HG03378 (cell line): ENCODE measurements around the gene IHH.
A peak's percentile ranks its signal among the peaks of the same experiment; 100 is the strongest.

Experiments used
- ATAC-seq: cut with Tn5 transposase; IDR thresholded peaks from one replicate; pipeline ENCODE4 v1.9.1; 2021; ENCODE audit warnings: mild to moderate bottlenecking, moderate library complexity; ENCODE audit not compliant: unreplicated experiment

The IHH gene

GRCh38 chr2:219078126-219078525, 17.4 kb upstream of the IHH start:
- ATAC-seq = no peak

GRCh38 chr2:219076253-219076652, 15.5 kb upstream of the IHH start:
- ATAC-seq = no peak

- ATAC-seq = no peak
Observed at GRCh38 chr2:219073413-219074129, 12.8 kb upstream of the IHH start.

GRCh38 chr2:219072741-219073250, 12.1 kb upstream of the IHH start:
- ATAC-seq = no peak

GRCh38 chr2:219071131-219071816, 10.6 kb upstream of the IHH start:
- no peak for ATAC-seq

GRCh38 chr2:219065484-219065883, 4.8 kb upstream of the IHH start:
- no peak for ATAC-seq

GRCh38 chr2:219062081-219062480, 1.4 kb upstream of the IHH start:
- ATAC-seq = no peak

- no peak for ATAC-seq
Observed at GRCh38 chr2:219059725-219060682, 717 bp downstream of the IHH start.

- no peak for ATAC-seq
Observed at GRCh38 chr2:219059375-219059724, 1.4 kb downstream of the IHH start.

GRCh38 chr2:219058541-219059374, 2.0 kb downstream of the IHH start:
- ATAC-seq = no peak

GRCh38 chr2:219057709-219058540, 2.8 kb downstream of the IHH start:
- ATAC-seq = peak; percentile 63

GRCh38 chr2:219056896-219057708, 3.6 kb downstream of the IHH start:
- no peak for ATAC-seq

GRCh38 chr2:219056176-219056895, 4.4 kb downstream of the IHH start:
- no peak for ATAC-seq

- ATAC-seq = no peak
Observed at GRCh38 chr2:219054956-219055903, 5.5 kb downstream of the IHH start.

- ATAC-seq = no peak
Observed at GRCh38 chr2:219049282-219049681, 11.4 kb downstream of the IHH start.

- ATAC-seq = no peak
Observed at GRCh38 chr2:219045937-219046550, 14.7 kb downstream of the IHH start.

GRCh38 chr2:219042750-219043149, 18.0 kb downstream of the IHH start:
- ATAC-seq = no peak
